ENCODE data around the gene DRAM1. TPM values are rescaled to one million over a fixed set of nuclear protein-coding genes. Genes with fewer than 3 reads are reported as not detected.
A peak's percentile ranks its signal among the peaks of the same experiment; 100 is the strongest.

The DRAM1 gene
- total RNA-seq, 1 experiment from 2014 or later = 6.9 TPM

GRCh38 chr12:101829639-101830366 lies 47.6 kb upstream of the DRAM1 start:
- peak overlapping the region; percentile 96 for H3K4me3 Mint-ChIP-seq
- ChIA-PET CTCF (interaction anchor here (0.6 to 6.8 kb wide), 20 partner anchors 9 to 818 kb away, joined by 3 to 71 read pairs (median 4); partner anchors contain the start of gene DRAM1), POLR2A (interaction anchor here (0.6 to 1.0 kb wide), 4 partner anchors 56 to 1004 kb away, joined by 3 to 5 read pairs (median 4); no protein-coding TSS in a partner anchor)
- no peaks in the 10 kb centered on the region for H3K36me3 Mint-ChIP-seq
- ATAC-seq (no peak), DNase-seq (ENCODE audit: low spot score) (no peak)
- H3K4me1 Mint-ChIP-seq = peaks cover 39% of the 10 kb centered on the region
- no peaks in the 10 kb centered on the region for H3K27me3 Mint-ChIP-seq (ENCODE audit: low read depth)
- peak overlapping the region; percentile 60; the same call in 1 of the 2 replicates for H3K27ac Mint-ChIP-seq
- no peak for TF ChIP-seq RELA (CRISPR knock-in tag; IDR thresholded peaks at IDR 0.05; ENCODE audit: borderline replicate concordance)
- no peak for TF ChIP-seq ZBTB43 (CRISPR knock-in tag; IDR thresholded peaks at IDR 0.05)
- no peak for TF ChIP-seq CDX4 (CRISPR knock-in tag; IDR thresholded peaks at IDR 0.05; ENCODE audit: borderline replicate concordance)
- no peak for TF ChIP-seq ZNF219 (CRISPR knock-in tag; IDR thresholded peaks at IDR 0.05; ENCODE audit: borderline replicate concordance)
- no peak for TF ChIP-seq STAT6 (CRISPR knock-in tag; conservative IDR thresholded peaks at IDR 0.05; ENCODE audit: low read depth)
- no peak for TF ChIP-seq E2F5 (CRISPR knock-in tag; IDR thresholded peaks at IDR 0.05)
- no peak for TF ChIP-seq ATF6 (CRISPR knock-in tag; IDR thresholded peaks at IDR 0.05)
- TF ChIP-seq ATF1 (CRISPR knock-in tag; IDR thresholded peaks at IDR 0.05) = no peak
- no peak for TF ChIP-seq SP1 (CRISPR knock-in tag; conservative IDR thresholded peaks at IDR 0.05)
- TF ChIP-seq ATF3 (CRISPR knock-in tag; conservative IDR thresholded peaks at IDR 0.05) = no peak
- TF ChIP-seq TP53 (CRISPR knock-in tag; IDR thresholded peaks at IDR 0.05) = no peak
- TF ChIP-seq CTCF (IDR thresholded peaks at IDR 0.05) = no peak
- TF ChIP-seq GABPB1 (CRISPR knock-in tag; IDR thresholded peaks at IDR 0.05) = no peak
- TF ChIP-seq MYBL2 (CRISPR knock-in tag; IDR thresholded peaks at IDR 0.05) = no peak
- no peak for TF ChIP-seq HMGA2 (CRISPR knock-in tag; IDR thresholded peaks at IDR 0.05)
- TF ChIP-seq CBFB (CRISPR knock-in tag; IDR thresholded peaks at IDR 0.05; ENCODE audit: low read depth) = no peak
- no peak for TF ChIP-seq ZNF512 (CRISPR knock-in tag; IDR thresholded peaks at IDR 0.05; ENCODE audit: borderline replicate concordance)
- TF ChIP-seq TEAD4 (CRISPR knock-in tag; IDR thresholded peaks at IDR 0.05) = no peak
- no peak for TF ChIP-seq EMX1 (CRISPR knock-in tag; IDR thresholded peaks at IDR 0.05)
- no peaks in the 10 kb centered on the region for H3K9me3 Mint-ChIP-seq

All from WTC11 (cell line).